ENCODE results near the gene LAMTOR1.

LAMTOR1 gene

DNA sequence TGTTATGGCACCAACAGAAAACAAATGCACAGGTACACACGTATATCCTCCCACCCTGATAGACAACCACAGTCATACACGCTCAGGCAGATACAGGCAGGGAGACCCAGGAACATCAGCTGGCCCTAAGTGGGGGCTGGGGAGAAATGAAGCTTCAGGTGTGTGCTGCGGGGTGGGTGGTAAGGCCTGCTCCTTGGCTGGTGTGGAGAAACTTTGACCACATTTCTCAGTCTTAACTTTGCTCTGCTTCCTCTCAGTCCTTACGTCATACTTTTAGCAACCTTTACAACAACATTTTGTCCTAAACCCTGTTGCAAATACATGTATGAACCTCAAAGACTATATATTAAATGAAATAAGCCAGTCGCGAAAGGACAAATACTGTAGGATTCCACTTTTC lies 16.1 kb upstream of the LAMTOR1 start:
- in situ Hi-C loops (cut with MboI; ENCODE audit: low pct_unique_long_range_greater_than_20kb, low sequenced_read_pairs, unreplicated experiment), result no loop called here
- DNase-seq (ENCODE audit: low spot score), result no peak
- TF ChIP-seq, protein P1, sequence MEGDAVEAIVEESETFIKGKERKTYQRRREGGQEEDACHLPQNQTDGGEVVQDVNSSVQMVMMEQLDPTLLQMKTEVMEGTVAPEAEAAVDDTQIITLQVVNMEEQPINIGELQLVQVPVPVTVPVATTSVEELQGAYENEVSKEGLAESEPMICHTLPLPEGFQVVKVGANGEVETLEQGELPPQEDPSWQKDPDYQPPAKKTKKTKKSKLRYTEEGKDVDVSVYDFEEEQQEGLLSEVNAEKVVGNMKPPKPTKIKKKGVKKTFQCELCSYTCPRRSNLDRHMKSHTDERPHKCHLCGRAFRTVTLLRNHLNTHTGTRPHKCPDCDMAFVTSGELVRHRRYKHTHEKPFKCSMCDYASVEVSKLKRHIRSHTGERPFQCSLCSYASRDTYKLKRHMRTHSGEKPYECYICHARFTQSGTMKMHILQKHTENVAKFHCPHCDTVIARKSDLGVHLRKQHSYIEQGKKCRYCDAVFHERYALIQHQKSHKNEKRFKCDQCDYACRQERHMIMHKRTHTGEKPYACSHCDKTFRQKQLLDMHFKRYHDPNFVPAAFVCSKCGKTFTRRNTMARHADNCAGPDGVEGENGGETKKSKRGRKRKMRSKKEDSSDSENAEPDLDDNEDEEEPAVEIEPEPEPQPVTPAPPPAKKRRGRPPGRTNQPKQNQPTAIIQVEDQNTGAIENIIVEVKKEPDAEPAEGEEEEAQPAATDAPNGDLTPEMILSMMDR (IDR thresholded peaks at IDR 0.05; ENCODE audit: extremely low read depth, insufficient read depth, missing control alignments), result no peak

DNA sequence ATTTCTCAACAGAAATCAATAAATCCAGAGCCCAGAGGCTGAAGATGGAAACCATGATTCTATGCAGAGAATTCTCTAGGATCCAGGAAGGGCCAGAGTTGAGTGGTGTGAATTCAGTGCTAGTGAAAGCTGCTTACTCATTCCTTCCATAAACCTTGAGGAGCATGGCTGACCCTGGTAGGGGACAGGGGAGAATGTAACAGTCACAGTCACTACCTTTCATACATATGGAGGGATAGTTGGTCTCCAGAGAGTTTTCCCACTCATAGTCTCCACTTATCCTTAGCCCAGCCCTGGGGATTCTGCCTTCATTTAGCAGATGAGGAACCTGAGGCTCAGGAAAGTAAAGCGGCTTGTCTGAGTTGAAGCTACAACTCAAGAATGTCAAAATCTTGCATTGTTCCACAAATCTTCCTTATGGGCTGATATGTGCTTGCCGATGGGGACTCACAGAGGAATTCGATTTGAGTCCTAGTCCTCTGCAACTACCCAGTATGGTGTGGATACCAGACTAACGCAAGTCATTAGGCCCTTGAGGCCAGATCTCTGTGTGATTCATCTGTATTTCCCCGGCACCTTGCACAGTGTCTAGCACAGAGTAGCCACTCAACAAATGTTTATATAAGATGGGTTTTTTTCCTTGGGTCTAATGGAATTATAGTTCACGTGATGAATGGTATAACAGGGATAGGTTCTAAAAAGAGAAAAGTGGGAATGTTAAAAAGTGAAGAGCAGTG lies 13.1 kb upstream of the LAMTOR1 start:
- in situ Hi-C loops (cut with MboI; ENCODE audit: low pct_unique_long_range_greater_than_20kb, low sequenced_read_pairs, unreplicated experiment), result no loop called here
- TF ChIP-seq, protein P1 (IDR thresholded peaks at IDR 0.05; ENCODE audit: extremely low read depth, insufficient read depth, missing control alignments), result no peak
- DNase-seq (ENCODE audit: low spot score), result no peak

- no peak for DNase-seq (ENCODE audit: low spot score)
- in situ Hi-C loops (cut with MboI; ENCODE audit: low pct_unique_long_range_greater_than_20kb, low sequenced_read_pairs, unreplicated experiment), result no loop called here
- TF ChIP-seq, protein P1 (IDR thresholded peaks at IDR 0.05; ENCODE audit: extremely low read depth, insufficient read depth, missing control alignments), result no peak
Observed at GRCh38 chr11:72114570-72114969, 11.5 kb upstream of the LAMTOR1 start.

DNA sequence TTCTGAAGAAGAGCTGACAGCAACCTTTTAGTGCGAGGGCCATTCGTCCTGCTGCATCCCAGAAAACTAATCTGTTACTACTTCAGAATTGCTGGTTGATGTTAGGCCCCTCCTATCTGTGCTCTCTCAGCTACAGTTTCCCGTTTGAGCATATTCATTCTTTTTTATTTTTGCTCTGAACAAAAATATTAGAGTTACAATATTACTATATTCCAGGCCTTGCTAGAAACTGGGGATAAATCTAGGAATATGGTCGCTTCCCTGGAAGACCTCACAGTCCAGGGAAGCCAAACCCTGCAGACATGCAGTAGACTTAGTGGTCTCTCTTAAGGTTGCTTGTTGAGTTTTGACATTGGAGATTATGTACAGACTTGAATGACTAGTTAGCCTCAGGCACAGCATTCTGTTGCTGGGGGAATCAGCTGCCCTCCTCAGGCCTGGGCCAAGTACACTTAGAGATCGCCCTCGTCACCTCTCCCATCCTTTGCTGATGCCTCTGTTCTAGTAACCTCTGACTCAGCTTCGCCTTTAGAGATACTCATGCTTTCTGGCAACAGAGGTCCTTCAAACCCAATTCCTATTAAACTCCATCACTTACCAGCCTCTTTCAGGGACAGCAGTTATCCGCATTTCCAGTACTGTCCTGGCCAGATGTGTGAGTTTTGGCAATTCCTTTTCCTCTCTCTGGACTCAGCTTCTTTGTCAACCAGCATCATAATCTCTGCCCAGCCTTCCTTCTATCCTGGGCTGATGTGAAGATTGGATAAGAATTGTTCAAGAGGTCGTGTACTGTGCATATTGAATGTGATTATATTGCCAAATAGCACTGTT lies 10.1 kb upstream of the LAMTOR1 start:
- TF ChIP-seq, protein P1 (IDR thresholded peaks at IDR 0.05; ENCODE audit: extremely low read depth, insufficient read depth, missing control alignments), result no peak
- in situ Hi-C loops (cut with MboI; ENCODE audit: low pct_unique_long_range_greater_than_20kb, low sequenced_read_pairs, unreplicated experiment), result no loop called here
- DNase-seq (ENCODE audit: low spot score), result no peak

GRCh38 chr11:72112143-72112977 lies 9.3 kb upstream of the LAMTOR1 start, which contains the start of gene ANAPC15:
TSS of gene ANAPC15 (minus strand) at chr11:72112695. CDS start at chr11:72111276, 1,419 bp downstream.
- DNase-seq (ENCODE audit: low spot score), result peak; percentile 87
- TF ChIP-seq, protein P1 (IDR thresholded peaks at IDR 0.05; ENCODE audit: extremely low read depth, insufficient read depth, missing control alignments), result no peak
- in situ Hi-C loops (cut with MboI; ENCODE audit: low pct_unique_long_range_greater_than_20kb, low sequenced_read_pairs, unreplicated experiment), result no loop called here
